ENCODE data around the gene ANKS3. TPM values are rescaled to one million over a fixed set of nuclear protein-coding genes. Genes with fewer than 3 reads are reported as not detected.

ANKS3 gene
- total and polyA plus RNA-seq, 10 of the 15 experiments (the other 5 are each of a cell fraction or from before 2014, with no cell fraction given): 0.29 to 14.2 (median 8.5) TPM

DNA sequence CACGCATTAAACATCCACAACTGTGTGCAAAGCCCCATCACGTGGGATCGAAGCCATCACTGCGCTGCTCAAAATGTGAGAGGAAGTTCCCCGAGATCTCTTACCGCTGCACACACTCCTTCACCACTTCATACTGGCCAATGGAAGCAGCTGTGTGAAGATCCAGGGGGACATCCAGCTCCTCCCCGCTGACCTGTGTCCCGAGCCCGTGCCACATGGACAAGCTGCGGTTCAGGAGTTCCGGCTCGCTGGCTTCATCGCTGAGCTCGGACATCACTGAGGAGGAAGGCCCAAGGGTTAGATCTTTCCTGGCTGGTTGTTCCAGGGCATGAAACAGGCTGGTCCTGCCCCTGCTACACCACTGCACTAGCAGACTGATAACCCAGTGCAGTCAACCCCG, 4.2 kb downstream of the ANKS3 start (continued):
- TF ChIP-seq, protein P1, sequence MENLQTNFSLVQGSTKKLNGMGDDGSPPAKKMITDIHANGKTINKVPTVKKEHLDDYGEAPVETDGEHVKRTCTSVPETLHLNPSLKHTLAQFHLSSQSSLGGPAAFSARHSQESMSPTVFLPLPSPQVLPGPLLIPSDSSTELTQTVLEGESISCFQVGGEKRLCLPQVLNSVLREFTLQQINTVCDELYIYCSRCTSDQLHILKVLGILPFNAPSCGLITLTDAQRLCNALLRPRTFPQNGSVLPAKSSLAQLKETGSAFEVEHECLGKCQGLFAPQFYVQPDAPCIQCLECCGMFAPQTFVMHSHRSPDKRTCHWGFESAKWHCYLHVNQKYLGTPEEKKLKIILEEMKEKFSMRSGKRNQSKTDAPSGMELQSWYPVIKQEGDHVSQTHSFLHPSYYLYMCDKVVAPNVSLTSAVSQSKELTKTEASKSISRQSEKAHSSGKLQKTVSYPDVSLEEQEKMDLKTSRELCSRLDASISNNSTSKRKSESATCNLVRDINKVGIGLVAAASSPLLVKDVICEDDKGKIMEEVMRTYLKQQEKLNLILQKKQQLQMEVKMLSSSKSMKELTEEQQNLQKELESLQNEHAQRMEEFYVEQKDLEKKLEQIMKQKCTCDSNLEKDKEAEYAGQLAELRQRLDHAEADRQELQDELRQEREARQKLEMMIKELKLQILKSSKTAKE (IDR thresholded peaks at IDR 0.05; ENCODE audit: low read depth, poor library complexity, severe bottlenecking): no peak
- TF ChIP-seq, protein P2, sequence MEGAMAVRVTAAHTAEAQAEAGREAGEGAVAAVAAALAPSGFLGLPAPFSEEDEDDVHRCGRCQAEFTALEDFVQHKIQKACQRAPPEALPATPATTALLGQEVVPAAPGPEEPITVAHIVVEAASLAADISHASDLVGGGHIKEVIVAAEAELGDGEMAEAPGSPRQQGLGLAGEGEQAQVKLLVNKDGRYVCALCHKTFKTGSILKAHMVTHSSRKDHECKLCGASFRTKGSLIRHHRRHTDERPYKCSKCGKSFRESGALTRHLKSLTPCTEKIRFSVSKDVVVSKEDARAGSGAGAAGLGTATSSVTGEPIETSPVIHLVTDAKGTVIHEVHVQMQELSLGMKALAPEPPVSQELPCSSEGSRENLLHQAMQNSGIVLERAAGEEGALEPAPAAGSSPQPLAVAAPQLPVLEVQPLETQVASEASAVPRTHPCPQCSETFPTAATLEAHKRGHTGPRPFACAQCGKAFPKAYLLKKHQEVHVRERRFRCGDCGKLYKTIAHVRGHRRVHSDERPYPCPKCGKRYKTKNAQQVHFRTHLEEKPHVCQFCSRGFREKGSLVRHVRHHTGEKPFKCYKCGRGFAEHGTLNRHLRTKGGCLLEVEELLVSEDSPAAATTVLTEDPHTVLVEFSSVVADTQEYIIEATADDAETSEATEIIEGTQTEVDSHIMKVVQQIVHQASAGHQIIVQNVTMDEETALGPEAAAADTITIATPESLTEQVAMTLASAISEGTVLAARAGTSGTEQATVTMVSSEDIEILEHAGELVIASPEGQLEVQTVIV (IDR thresholded peaks at IDR 0.05; ENCODE audit: borderline replicate concordance, partially characterized antibody): no peak
- TF ChIP-seq RB1 (IDR thresholded peaks at IDR 0.05; ENCODE audit: borderline replicate concordance) (no peak), ESRRA (IDR thresholded peaks at IDR 0.05; ENCODE audit: low read length) (no peak), NRF1 (conservative IDR thresholded peaks at IDR 0.05; ENCODE audit: low read depth, low read length) (no peak)

DNA sequence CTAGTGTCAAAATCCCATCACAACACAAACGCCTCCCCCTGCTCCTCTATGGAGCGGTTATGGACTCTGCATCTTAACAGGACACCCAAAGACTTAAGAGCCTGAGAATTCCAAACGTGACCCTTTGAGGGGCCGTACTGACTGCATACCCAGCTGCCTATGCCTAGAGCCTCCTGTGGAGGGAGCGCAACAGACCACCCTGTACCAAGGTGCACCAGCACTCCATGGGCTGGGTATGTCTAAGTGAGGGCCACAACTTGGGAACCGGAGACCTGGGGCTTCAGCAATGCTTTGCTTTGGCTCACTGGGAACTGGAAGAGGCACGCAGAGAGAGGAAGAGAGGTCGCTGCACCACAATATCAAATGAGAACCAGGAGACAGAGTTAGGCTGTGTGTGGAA, 5.4 kb downstream of the ANKS3 start:
- Histone ChIP-seq H3K4me1 (ENCODE audit: control insufficient read depth, insufficient read depth, low read length) (no peaks in the 10 kb centered on the region), H2AFZ (ENCODE audit: control insufficient read depth, low read depth, low read length) (no peak overlapping the region), H4K20me1 (ENCODE audit: control insufficient read depth, insufficient read depth) (no peaks in the 10 kb centered on the region), H3K9ac (ENCODE audit: control insufficient read depth, insufficient read depth, low read length) (no peak overlapping the region), H3K27ac (ENCODE audit: control insufficient read depth, insufficient read depth) (no peak overlapping the region), H3K36me3 (ENCODE audit: control insufficient read depth in 2 of 2, insufficient read depth in 2 of 2, low read length in 1 of 2) (peaks cover 0 to 2% of the 10 kb centered on the region in 2 experiments; a peak in 3 of 4 replicates), H3K27me3 (replicated peaks in 1 of 2; ENCODE audit: control insufficient read depth in 2 of 2, insufficient read depth in 2 of 2, low read length in 1 of 2) (no peaks in the 10 kb centered on the region), H3K4me3 (no peak overlapping the region), H3K79me2 (ENCODE audit: control insufficient read depth, insufficient read depth, low read length) (peaks cover 10% of the 10 kb centered on the region), H3K4me2 (ENCODE audit: control insufficient read depth, insufficient read depth) (no peak overlapping the region), H3K9me3 (replicated peaks; ENCODE audit: control insufficient read depth, insufficient read depth, low read length) (no peaks in the 10 kb centered on the region)
- FAIRE-seq (no peak), DNase-seq (ENCODE audit: low read depth, low spot score) (no peak), ATAC-seq (no peak)
- no TSS peak for BruUV-seq (replicated peaks)
- ChIA-PET CTCF (interaction anchor here (0.9 kb wide), 1 partner anchor 475 kb away, joined by 3 read pairs; no protein-coding TSS in a partner anchor), RAD21 (ENCODE audit: unreplicated experiment) (no interaction called here), POLR2A (no interaction called here), SMC1A (ENCODE audit: uncharacterized antibody, unreplicated experiment) (no interaction called here)
- in situ Hi-C loops (cut with MboI): no loop called here
- intact Hi-C loops (cut with micrococcal nuclease; ENCODE audit: unreplicated experiment): no loop called here
- 92% methylated on average over 8 of the region's 8 CpGs for WGBS (ENCODE audit: insufficient coverage, insufficient replicate concordance, low lambda C conversion rate, missing lambda C conversion rate)
- TF ChIP-seq FOXM1 (IDR thresholded peaks at IDR 0.05; ENCODE audit: low read depth, low read length) (no peak), JUNB (IDR thresholded peaks at IDR 0.05) (no peak), SUZ12 (IDR thresholded peaks at IDR 0.05; ENCODE audit: unreplicated experiment) (no peak), EZH2 (IDR thresholded peaks at IDR 0.05; ENCODE audit: borderline replicate concordance, control insufficient read depth, low read depth, low read length) (no peak), MEF2B (IDR thresholded peaks at IDR 0.05; ENCODE audit: partially characterized antibody, poor library complexity, severe bottlenecking) (no peak)
- TF ChIP-seq, protein P3, sequence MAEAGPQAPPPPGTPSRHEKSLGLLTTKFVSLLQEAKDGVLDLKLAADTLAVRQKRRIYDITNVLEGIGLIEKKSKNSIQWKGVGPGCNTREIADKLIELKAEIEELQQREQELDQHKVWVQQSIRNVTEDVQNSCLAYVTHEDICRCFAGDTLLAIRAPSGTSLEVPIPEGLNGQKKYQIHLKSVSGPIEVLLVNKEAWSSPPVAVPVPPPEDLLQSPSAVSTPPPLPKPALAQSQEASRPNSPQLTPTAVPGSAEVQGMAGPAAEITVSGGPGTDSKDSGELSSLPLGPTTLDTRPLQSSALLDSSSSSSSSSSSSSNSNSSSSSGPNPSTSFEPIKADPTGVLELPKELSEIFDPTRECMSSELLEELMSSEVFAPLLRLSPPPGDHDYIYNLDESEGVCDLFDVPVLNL (IDR thresholded peaks at IDR 0.05; ENCODE audit: low read depth, low read length): no peak
